IPS-18c (cell line): ENCODE measurements around the gene IGSF9B.

Experiments used
- H3K4me3 ChIP-seq: 2 replicates; pipeline ENCODE4 v1.7.0; 2013; ENCODE audit warnings: low read depth, mild to moderate bottlenecking, low read length, moderate library complexity; ENCODE audit not compliant: insufficient read depth
- H3K9me3 ChIP-seq: one replicate; pipeline ENCODE4 v1.6.1; 2013; ENCODE audit warnings: mild to moderate bottlenecking, low read length, moderate library complexity; ENCODE audit not compliant: control insufficient read depth, insufficient read depth

IGSF9B gene

GRCh38 chr11:133919330-133920108 is 37.2 kb downstream of the IGSF9B start:
- Histone ChIP-seq H3K4me3 (no peak overlapping the region; the same call in 1 of the 2 replicates), H3K9me3 (no peaks in the 10 kb centered on the region)

GRCh38 chr11:133918608-133919260 is 38.0 kb downstream of the IGSF9B start:
- Histone ChIP-seq H3K4me3 (peak overlapping the region; percentile 36), H3K9me3 (no peaks in the 10 kb centered on the region)

- Histone ChIP-seq H3K9me3 (no peaks in the 10 kb centered on the region), H3K4me3 (peak overlapping the region; percentile 36)
Observed at GRCh38 chr11:133917921-133918607, 38.7 kb downstream of the IGSF9B start.

DNA sequence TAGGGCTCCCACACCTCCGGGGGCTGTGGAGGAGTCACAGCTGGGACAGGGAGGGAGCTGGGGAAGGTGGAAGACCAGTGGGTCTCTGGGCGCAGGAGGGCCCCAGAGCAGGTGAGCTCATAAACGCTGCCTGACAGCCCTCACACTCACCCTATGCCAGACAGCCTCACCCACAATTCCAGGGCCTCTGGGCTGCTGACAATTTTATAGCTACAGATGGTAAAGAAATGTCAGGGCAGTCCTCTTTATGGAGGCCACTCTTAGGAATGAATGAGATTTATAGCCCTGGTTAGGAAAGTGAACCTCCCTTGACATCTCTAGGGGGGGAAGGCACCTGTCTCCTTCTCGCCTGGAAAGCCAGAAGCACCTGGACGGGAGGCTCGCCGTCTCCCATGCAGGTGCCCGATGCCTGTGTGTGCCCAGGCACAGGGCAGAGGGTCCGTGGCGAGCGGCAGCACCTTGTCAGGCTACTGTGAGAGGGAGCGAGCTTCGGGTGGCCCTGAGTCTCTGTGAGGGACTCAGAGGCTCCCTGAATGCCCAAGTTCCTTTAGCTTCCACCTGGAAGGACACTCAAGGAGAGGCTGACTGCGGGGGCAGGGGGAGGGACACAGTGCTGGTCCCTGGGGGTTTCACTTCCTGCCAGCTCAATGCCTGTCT is 39.9 kb downstream of the IGSF9B start:
- Histone ChIP-seq H3K9me3 (no peaks in the 10 kb centered on the region), H3K4me3 (no peak overlapping the region)

DNA sequence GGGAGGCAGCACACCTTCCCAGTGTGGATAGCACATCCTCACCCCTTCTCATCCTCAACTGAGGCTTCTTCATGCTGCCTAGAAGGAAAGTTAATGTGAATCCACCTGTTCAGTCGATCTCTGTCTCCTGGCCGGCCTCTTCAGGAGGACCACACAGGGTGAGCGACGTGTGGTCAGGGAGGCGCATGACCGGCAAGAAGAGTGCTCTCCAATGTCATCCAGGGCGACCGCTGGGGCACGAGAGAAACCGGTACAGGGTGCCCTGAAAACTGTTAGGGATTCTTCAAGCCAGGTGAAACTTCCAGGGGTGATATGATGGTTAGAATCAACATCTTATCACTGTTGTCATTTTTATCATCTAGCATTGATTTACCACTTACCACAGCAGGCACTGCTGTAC is 43.0 kb downstream of the IGSF9B start:
- no peaks in the 10 kb centered on the region for H3K9me3 ChIP-seq

GRCh38 chr11:133911171-133911570 is 45.6 kb downstream of the IGSF9B start:
- H3K4me3 ChIP-seq: no peak overlapping the region
- H3K9me3 ChIP-seq: no peaks in the 10 kb centered on the region

More for the DNA sequence above, 43.0 kb downstream of the IGSF9B start:
- H3K4me3 ChIP-seq: no peak overlapping the region

- H3K9me3 ChIP-seq: no peaks in the 10 kb centered on the region
- H3K4me3 ChIP-seq: no peak overlapping the region
Observed at GRCh38 chr11:133910101-133910500, 46.7 kb downstream of the IGSF9B start.

DNA sequence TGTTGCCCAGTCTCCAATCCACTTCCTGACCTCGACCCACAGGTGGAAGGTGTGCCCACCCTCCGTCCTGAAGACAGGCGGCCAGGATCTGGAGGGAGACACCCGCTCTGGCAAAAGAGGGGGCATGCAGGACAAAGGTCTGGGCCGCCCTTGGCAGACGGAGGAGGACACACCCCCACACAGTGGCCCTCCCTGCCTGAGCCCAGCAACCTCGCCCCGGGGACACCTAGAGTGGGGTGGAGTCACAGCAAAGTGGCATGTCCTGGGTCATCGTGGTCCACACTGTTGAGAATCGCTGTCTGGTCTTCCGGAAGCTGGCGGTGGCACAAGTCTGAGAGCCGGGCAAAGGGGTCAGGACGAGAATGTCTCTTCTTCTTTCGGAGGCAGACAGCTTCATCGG is 47.9 kb downstream of the IGSF9B start:
- Histone ChIP-seq H3K4me3 (no peak overlapping the region), H3K9me3 (no peaks in the 10 kb centered on the region)

- no peaks in the 10 kb centered on the region for H3K9me3 ChIP-seq
- H3K4me3 ChIP-seq: no peak overlapping the region
Observed at GRCh38 chr11:133907841-133908241, 48.9 kb downstream of the IGSF9B start.

- Histone ChIP-seq H3K9me3 (no peaks in the 10 kb centered on the region), H3K4me3 (no peak overlapping the region)
Observed at GRCh38 chr11:133907216-133907615, 49.6 kb downstream of the IGSF9B start.

GRCh38 chr11:133906746-133907145 is 50.0 kb downstream of the IGSF9B start:
- H3K4me3 ChIP-seq: no peak overlapping the region

DNA sequence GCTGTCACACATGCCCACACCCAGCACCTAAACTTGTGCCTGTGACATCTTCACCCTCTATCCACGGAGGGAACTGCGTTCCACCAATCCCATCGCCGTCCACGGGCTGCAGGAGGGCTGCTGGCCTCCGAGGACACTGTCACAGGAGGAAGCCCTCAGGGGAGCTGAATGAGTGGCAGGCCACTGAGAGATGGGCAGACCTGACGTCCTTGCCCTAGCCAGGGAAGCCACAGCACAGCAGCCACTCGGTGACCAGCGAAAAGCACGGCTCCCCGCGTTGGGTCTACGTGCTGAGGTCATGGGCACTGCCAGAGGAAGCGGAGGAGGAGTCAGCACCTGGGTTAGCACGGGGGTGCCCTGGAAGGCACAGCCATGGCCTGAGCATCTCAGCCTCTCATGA is 50.5 kb downstream of the IGSF9B start:
- Histone ChIP-seq H3K4me3 (no peak overlapping the region), H3K9me3 (no peaks in the 10 kb centered on the region)

More at GRCh38 chr11:133906746-133907145, 50.0 kb downstream of the IGSF9B start:
- no peaks in the 10 kb centered on the region for H3K9me3 ChIP-seq

DNA sequence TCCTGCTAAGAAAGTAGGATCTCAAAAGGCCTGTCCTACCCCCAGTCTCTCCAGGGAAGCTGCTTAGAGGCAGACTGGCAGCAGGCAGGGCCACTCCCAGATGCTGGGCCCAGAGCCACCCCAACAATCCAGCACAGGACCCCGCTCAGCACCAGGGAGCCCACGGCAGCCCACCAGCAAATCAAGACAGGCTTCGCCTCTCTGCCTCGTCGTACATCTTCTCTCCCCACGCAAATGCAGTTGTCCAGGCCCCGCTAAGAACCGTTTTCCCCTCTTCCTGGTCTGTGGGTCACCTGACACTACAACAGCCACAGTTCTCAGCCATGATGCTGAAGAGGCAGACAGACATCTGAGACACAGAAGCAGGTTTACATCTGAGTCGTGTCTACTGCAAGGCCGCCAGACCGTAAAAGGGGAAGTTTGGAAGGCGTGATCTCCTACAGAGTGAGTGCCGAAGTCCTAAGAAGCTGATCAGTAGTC is 51.1 kb downstream of the IGSF9B start:
- Histone ChIP-seq H3K4me3 (no peak overlapping the region), H3K9me3 (no peaks in the 10 kb centered on the region)

DNA sequence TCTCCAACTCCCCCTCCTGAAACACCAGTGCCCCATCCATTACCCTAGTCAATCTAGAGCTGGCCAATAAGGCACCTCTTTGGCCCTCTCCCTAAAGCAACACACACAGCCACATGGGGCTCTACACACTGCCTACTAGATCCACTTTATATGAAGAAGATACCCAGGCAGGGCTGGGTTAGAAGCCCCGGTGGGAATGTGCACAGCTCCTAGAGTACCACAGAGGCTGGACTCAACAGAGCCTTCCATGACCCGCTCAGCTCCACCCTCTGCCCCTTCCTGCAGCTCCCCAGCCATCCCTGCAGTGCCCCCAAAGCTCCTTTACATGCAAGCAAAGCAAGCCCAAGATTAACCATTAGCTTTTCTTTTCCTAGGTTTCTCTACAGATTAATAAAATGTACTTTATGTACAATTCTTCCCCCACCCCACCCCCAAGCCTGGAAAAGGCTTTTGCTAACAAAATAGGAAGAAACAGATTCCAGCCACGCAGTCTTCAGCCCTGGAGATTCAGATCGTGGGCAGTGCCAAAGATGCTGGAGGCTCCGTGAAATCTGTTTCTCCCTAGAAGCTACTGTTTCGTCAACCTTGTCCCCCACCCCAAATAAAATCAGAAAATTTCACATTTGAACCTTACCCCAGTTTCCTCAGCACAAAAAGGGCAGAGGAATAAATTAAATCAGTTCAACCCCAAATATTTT is 51.8 kb downstream of the IGSF9B start:
- no peak overlapping the region for H3K4me3 ChIP-seq
- no peaks in the 10 kb centered on the region for H3K9me3 ChIP-seq

DNA sequence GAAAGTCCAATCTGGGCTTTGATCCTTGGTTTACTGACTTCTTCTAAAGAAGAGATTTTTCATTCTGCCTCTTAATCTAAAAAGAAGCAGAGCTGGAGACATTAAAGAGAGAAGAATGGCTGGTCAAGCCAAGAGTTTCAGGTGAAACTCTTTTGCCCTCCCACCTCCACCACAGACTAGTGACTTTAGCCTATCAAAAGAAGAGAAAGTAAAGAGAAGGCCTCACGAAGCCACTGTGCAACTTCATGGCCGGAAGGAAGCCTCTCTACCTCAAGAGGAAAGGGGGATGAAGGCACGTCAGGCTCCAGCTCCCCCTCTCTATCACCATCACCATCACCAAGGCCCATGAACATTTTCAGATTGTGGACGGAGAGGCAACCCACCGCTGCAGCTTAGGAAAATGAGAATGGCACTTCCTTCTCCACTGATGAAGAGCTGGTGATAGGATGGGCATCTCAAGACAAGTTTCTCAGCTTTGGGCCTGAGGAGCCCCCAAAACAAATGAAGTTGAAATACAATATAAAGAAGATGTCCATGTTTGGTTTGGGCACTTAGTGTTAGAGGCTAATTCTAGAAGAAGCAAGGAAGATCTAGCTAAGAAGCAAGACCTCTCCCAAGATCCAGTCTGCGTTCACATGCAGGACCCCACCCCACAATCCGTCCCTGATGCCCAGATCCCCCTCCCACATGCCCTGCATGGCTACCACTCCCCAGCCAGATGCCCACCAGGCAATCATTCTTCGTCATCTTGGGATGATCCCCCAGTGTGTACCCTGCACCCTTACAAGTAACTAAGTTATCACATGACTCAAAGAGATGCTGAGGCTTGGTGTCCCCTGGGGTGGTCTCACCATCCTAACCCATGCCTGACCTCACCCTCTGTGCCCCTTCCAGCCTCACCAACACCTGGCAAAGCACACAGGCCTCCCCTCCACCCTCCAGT is 52.6 kb downstream of the IGSF9B start:
- Histone ChIP-seq H3K9me3 (no peaks in the 10 kb centered on the region), H3K4me3 (no peak overlapping the region)

GRCh38 chr11:133903056-133903455 is 53.7 kb downstream of the IGSF9B start:
- H3K4me3 ChIP-seq: no peak overlapping the region
- no peaks in the 10 kb centered on the region for H3K9me3 ChIP-seq
